ENCODE measurements around the gene SMARCAL1. TPM values are rescaled to one million over a fixed set of nuclear protein-coding genes. Genes with fewer than 3 reads are reported as not detected.

Gene SMARCAL1
- total RNA-seq, 6 experiments from 2014 or later, result 6.1 to 11.0 (median 7.9) TPM

GRCh38 chr2:216448829-216449228 lies 36.5 kb downstream of the SMARCAL1 start:
- no peak for ATAC-seq
- H3K4me1 ChIP-seq, result no peaks in the 10 kb centered on the region
- H3K36me3 ChIP-seq, result peaks cover 0 to 51% (median 7%) of the 10 kb centered on the region in 4 donors
- intact Hi-C loops (cut with DNase I), result no loop called here
- H3K9me3 ChIP-seq, result no peaks in the 10 kb centered on the region
- no peaks in the 10 kb centered on the region for H3K27me3 ChIP-seq
- no peak overlapping the region for H3K27ac ChIP-seq
- H3K4me3 ChIP-seq, result no peak overlapping the region
- DNase-seq, result no peak
- no peak for TF ChIP-seq POLR2A (IDR thresholded peaks at IDR 0.05)
- TF ChIP-seq, protein P1, sequence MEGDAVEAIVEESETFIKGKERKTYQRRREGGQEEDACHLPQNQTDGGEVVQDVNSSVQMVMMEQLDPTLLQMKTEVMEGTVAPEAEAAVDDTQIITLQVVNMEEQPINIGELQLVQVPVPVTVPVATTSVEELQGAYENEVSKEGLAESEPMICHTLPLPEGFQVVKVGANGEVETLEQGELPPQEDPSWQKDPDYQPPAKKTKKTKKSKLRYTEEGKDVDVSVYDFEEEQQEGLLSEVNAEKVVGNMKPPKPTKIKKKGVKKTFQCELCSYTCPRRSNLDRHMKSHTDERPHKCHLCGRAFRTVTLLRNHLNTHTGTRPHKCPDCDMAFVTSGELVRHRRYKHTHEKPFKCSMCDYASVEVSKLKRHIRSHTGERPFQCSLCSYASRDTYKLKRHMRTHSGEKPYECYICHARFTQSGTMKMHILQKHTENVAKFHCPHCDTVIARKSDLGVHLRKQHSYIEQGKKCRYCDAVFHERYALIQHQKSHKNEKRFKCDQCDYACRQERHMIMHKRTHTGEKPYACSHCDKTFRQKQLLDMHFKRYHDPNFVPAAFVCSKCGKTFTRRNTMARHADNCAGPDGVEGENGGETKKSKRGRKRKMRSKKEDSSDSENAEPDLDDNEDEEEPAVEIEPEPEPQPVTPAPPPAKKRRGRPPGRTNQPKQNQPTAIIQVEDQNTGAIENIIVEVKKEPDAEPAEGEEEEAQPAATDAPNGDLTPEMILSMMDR (IDR thresholded peaks at IDR 0.05), result no peak

DNA sequence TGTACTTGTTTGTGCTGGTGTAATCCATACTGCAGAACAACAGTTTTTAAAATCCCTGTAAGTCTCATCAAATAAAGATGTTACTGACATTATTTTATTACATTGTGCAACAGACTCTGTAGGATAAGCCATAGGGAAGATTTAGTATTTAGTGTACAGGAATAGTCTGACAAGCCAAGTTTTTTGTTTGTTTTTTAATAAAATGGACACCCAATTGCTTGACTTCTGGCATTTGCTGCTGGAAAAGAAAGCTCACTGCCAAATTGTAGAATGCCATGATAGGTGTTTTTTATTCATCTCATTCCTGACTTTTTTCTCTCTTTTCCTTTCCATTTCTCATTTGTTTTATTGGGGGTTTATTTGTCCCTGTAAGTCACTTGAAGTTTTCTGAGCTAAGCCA lies 38.1 kb downstream of the SMARCAL1 start:
- Histone ChIP-seq H3K4me3 (no peak overlapping the region), H3K4me1 (no peaks in the 10 kb centered on the region), H3K27ac (no peak overlapping the region), H3K36me3 (peaks cover 0 to 55% (median 9%) of the 10 kb centered on the region in 4 donors), H3K9me3 (no peaks in the 10 kb centered on the region), H3K27me3 (no peaks in the 10 kb centered on the region)
- TF ChIP-seq, protein P1 (IDR thresholded peaks at IDR 0.05), result no peak
- no peak for TF ChIP-seq POLR2A (IDR thresholded peaks at IDR 0.05)
- intact Hi-C loops (cut with DNase I), result no loop called here
- no peak for DNase-seq
- ATAC-seq, result no peak

- Histone ChIP-seq H3K36me3 (peaks cover 0 to 55% (median 10%) of the 10 kb centered on the region in 4 donors), H3K4me1 (no peaks in the 10 kb centered on the region), H3K27ac (no peak overlapping the region), H3K4me3 (no peak overlapping the region), H3K9me3 (no peaks in the 10 kb centered on the region), H3K27me3 (no peaks in the 10 kb centered on the region)
- 100% methylated on average over 1 of the region's 7 CpGs for WGBS (ENCODE audit: insufficient coverage, low coverage, low lambda C conversion rate, missing lambda C conversion rate)
- ATAC-seq (no peak), DNase-seq (no peak)
- intact Hi-C loops (cut with DNase I), result no loop called here
- no peak for TF ChIP-seq POLR2A (IDR thresholded peaks at IDR 0.05)
- TF ChIP-seq, protein P1 (IDR thresholded peaks at IDR 0.05), result no peak
These were observed 38.5 kb downstream of the SMARCAL1 start for GRCh38 chr2:216450784-216451183.

DNA sequence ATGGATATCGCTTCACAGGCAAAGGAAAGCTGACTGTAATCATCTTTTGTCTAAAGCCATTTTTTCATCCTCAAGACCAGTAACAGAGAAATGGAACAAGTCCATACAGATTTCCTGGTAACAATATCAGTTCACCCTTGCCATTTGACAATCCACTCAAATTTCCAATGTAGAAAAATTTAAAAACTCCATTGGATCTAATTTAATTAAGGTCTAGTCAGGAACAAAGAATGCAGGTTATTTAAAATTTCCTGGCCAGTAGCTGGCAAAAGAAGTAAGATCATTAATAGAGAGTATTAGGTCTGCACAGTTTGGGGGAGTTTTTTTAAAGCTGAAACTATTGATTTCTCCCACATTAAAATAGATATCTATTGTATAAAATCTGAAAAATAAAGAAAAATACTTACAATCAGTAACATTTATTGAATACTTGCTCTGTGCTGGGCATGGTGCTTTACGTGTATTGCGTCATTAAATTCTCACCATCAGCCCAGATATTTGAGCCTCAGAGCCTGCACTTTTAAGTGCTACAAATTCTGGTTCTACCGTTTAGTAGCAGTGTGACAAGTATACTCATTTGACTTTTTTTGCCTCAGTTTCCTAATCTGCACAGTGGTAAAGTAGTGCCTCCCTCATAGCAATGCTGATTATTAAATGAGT lies 41.8 kb downstream of the SMARCAL1 start:
- Histone ChIP-seq H3K27ac (no peak overlapping the region), H3K9me3 (no peaks in the 10 kb centered on the region), H3K36me3 (peaks cover 0 to 27% (median 6%) of the 10 kb centered on the region in 4 donors), H3K4me1 (no peaks in the 10 kb centered on the region), H3K27me3 (no peaks in the 10 kb centered on the region), H3K4me3 (no peak overlapping the region)
- 96% methylated on average over 4 of the region's 4 CpGs for WGBS (ENCODE audit: insufficient coverage, low coverage, low lambda C conversion rate, missing lambda C conversion rate)
- ATAC-seq (no peak), DNase-seq (no peak)
- intact Hi-C loops (cut with DNase I), result no loop called here
- TF ChIP-seq, protein P1 (IDR thresholded peaks at IDR 0.05), result no peak
- TF ChIP-seq POLR2A (IDR thresholded peaks at IDR 0.05), result no peak

DNA sequence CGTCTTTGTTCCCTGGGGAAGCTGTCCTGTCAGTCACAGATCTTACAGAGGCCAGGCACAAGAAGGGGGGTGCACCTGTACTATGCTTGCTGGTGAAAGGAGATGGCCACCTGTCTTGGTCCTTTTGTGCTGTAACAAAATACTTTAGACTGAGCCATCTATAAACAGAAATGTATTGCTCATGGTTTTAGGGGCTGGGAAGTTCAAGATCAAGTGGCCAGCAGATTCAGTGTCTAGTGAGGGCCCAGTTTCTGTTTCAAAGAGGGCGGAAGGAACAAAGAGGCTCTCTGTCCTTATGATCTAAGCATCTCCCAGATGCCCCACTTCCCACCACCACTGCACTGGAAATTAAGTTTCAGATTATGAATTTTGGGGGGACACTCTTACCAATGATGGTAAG lies 50.9 kb downstream of the SMARCAL1 start:
- Histone ChIP-seq H3K9me3 (no peaks in the 10 kb centered on the region), H3K4me3 (no peak overlapping the region), H3K36me3 (peaks cover 0 to 2% (median 0%) of the 10 kb centered on the region in 4 donors), H3K27me3 (no peaks in the 10 kb centered on the region), H3K27ac (no peak overlapping the region), H3K4me1 (no peaks in the 10 kb centered on the region)
- ATAC-seq, result no peak
- WGBS (ENCODE audit: insufficient coverage, low coverage, low lambda C conversion rate, missing lambda C conversion rate), result 94% methylated on average over 2 of the region's 2 CpGs
- TF ChIP-seq POLR2A (IDR thresholded peaks at IDR 0.05), result no peak
- TF ChIP-seq, protein P1 (IDR thresholded peaks at IDR 0.05), result no peak
- intact Hi-C loops (cut with DNase I), result no loop called here
- DNase-seq, result no peak

All from right lobe of liver (tissue), 6 donors.